ENCODE measurements around the gene OST4.
"Not testable (repeated sequence)": the region's sequence is repeated elsewhere in the genome, so short reads cannot be mapped to it uniquely, and the experiment has no call there.

The OST4 gene

GRCh38 chr2:27079233-27080139 lies 8.0 kb upstream of the OST4 start:
- DNase-seq (ENCODE audit: low spot score), result no peak

GRCh38 chr2:27078267-27079194 lies 7.1 kb upstream of the OST4 start, which contains the start of gene EMILIN1:
EMILIN1 (plus strand) TSS chr2:27078615; CDS start chr2:27079066, 451 bp downstream.
- DNase-seq (ENCODE audit: low spot score), result no peak

GRCh38 chr2:27077231-27077630 lies 5.8 kb upstream of the OST4 start:
- no peak for DNase-seq (ENCODE audit: low spot score)

GRCh38 chr2:27076323-27076722 lies 4.9 kb upstream of the OST4 start:
- no peak for DNase-seq (ENCODE audit: low spot score)

- not testable (repeated sequence) for DNase-seq (ENCODE audit: low spot score)
Measured at GRCh38 chr2:27075566-27075871, 4.1 kb upstream of the OST4 start.

GRCh38 chr2:27074738-27075565 lies 3.5 kb upstream of the OST4 start:
- DNase-seq (ENCODE audit: low spot score), result no peak

GRCh38 chr2:27073782-27074181 lies 2.3 kb upstream of the OST4 start:
- DNase-seq (ENCODE audit: low spot score), result no peak

- DNase-seq (ENCODE audit: low spot score), result no peak
Measured at GRCh38 chr2:27072920-27073319, 1.5 kb upstream of the OST4 start.

- DNase-seq (ENCODE audit: low spot score), result no peak
Measured at GRCh38 chr2:27071990-27072830, 756 bp upstream of the OST4 start.

GRCh38 chr2:27070653-27071276 lies 689 bp downstream of the OST4 start:
- no peak for DNase-seq (ENCODE audit: low spot score)

- no peak for DNase-seq (ENCODE audit: low spot score)
Measured at GRCh38 chr2:27069961-27070618, 1.4 kb downstream of the OST4 start.

- no peak for DNase-seq (ENCODE audit: low spot score)
Measured at GRCh38 chr2:27069436-27069835, 2.0 kb downstream of the OST4 start.

- DNase-seq (ENCODE audit: low spot score), result no peak
Measured at GRCh38 chr2:27067385-27067784, 4.1 kb downstream of the OST4 start.

- DNase-seq (ENCODE audit: low spot score), result no peak
Measured at GRCh38 chr2:27065128-27065527, 6.3 kb downstream of the OST4 start.

GRCh38 chr2:27060323-27060722 lies 11.1 kb downstream of the OST4 start:
- no peak for DNase-seq (ENCODE audit: low spot score)

GRCh38 chr2:27059141-27059820 lies 12.2 kb downstream of the OST4 start:
- DNase-seq (ENCODE audit: low spot score), result no peak

- no peak for DNase-seq (ENCODE audit: low spot score)
Measured at GRCh38 chr2:27058210-27058609, 13.2 kb downstream of the OST4 start.

GRCh38 chr2:27057184-27057583 lies 14.3 kb downstream of the OST4 start:
- DNase-seq (ENCODE audit: low spot score), result no peak

- DNase-seq (ENCODE audit: low spot score), result no peak
Measured at GRCh38 chr2:27054721-27055120, 16.7 kb downstream of the OST4 start.

- no peak for DNase-seq (ENCODE audit: low spot score)
Measured at GRCh38 chr2:27053776-27054175, 17.7 kb downstream of the OST4 start.

All from COLO829 (cell line).